ENCODE data around the gene DNAJC1. TPM values are rescaled to one million over a fixed set of nuclear protein-coding genes. Genes with fewer than 3 reads are reported as not detected.
"Not testable (repeated sequence)": the region's sequence is repeated elsewhere in the genome, so short reads cannot be mapped to it uniquely, and the experiment has no call there.

The DNAJC1 gene
- total RNA-seq, 2 donors from 2014 or later: 22.2 to 27.8 TPM

GRCh38 chr10:21832821-21833130 lies 170.8 kb downstream of the DNAJC1 start:
- DNase-seq (ENCODE audit: low spot score in 2 of 2): no peak
- peaks cover 27% of the 10 kb centered on the region in 2 donors for H3K9me3 Mint-ChIP-seq
- ATAC-seq: no peak
- H3K36me3 Mint-ChIP-seq: peaks cover 61 to 64% of the 10 kb centered on the region in 2 donors
- no peak overlapping the region for H3K27ac Mint-ChIP-seq

- DNase-seq (ENCODE audit: low spot score in 2 of 2) (no peak), ATAC-seq (no peak)
- Mint-ChIP-seq H3K36me3 (peaks cover 67 to 70% of the 10 kb centered on the region in 2 donors), H3K9me3 (peaks cover 27% of the 10 kb centered on the region in 2 donors), H3K27ac (no peak overlapping the region)
Measured at GRCh38 chr10:21831986-21832820, 171.3 kb downstream of the DNAJC1 start.

- Mint-ChIP-seq H3K9me3 (peaks cover 29% of the 10 kb centered on the region in 2 donors), H3K27ac (no peak overlapping the region), H3K36me3 (peaks cover 67 to 69% of the 10 kb centered on the region in 2 donors)
- ATAC-seq (no peak), DNase-seq (ENCODE audit: low spot score in 2 of 2) (no peak)
Measured at GRCh38 chr10:21830037-21830436, 173.5 kb downstream of the DNAJC1 start.

GRCh38 chr10:21827308-21827707 lies 176.2 kb downstream of the DNAJC1 start:
- ATAC-seq (no peak), DNase-seq (ENCODE audit: low spot score in 2 of 2) (no peak)
- Mint-ChIP-seq H3K9me3 (peaks cover 27% of the 10 kb centered on the region in 2 donors), H3K27ac (no peak overlapping the region), H3K36me3 (peaks cover 55% of the 10 kb centered on the region in 2 donors)

GRCh38 chr10:21826725-21827124 lies 176.8 kb downstream of the DNAJC1 start:
- DNase-seq (ENCODE audit: low spot score in 2 of 2) (no peak), ATAC-seq (no peak)
- Mint-ChIP-seq H3K9me3 (peaks cover 24 to 25% of the 10 kb centered on the region in 2 donors), H3K36me3 (peaks cover 51 to 52% of the 10 kb centered on the region in 2 donors), H3K27ac (no peak overlapping the region)

- H3K9me3 Mint-ChIP-seq: peaks cover 18 to 23% of the 10 kb centered on the region in 2 donors
Measured at GRCh38 chr10:21825345-21825744, 178.2 kb downstream of the DNAJC1 start.

GRCh38 chr10:21824409-21824808 lies 179.1 kb downstream of the DNAJC1 start:
- Mint-ChIP-seq H3K36me3 (peaks cover 34 to 35% of the 10 kb centered on the region in 2 donors), H3K9me3 (peaks cover 10 to 14% of the 10 kb centered on the region in 2 donors), H3K27ac (no peak overlapping the region)
- ATAC-seq (no peak), DNase-seq (ENCODE audit: low spot score in 2 of 2) (no peak)

More at GRCh38 chr10:21825345-21825744, 178.2 kb downstream of the DNAJC1 start:
- Mint-ChIP-seq H3K36me3 (peaks cover 43 to 44% of the 10 kb centered on the region in 2 donors), H3K27ac (no peak overlapping the region)
- DNase-seq (ENCODE audit: low spot score in 2 of 2) (no peak), ATAC-seq (no peak)

GRCh38 chr10:21823617-21824016 lies 179.9 kb downstream of the DNAJC1 start:
- peaks cover 10 to 14% of the 10 kb centered on the region in 2 donors for H3K9me3 Mint-ChIP-seq
- ATAC-seq: no peak
- DNase-seq (ENCODE audit: low spot score in 2 of 2): no peak
- peaks cover 34 to 35% of the 10 kb centered on the region in 2 donors for H3K36me3 Mint-ChIP-seq
- H3K27ac Mint-ChIP-seq: no peak overlapping the region

- not testable (repeated sequence) for DNase-seq (ENCODE audit: low spot score in 2 of 2); H3K27ac Mint-ChIP-seq; ATAC-seq
- peaks cover 24 to 26% of the 10 kb centered on the region in 2 donors for H3K36me3 Mint-ChIP-seq
- H3K9me3 Mint-ChIP-seq: peaks cover 10 to 14% of the 10 kb centered on the region in 2 donors
Measured at GRCh38 chr10:21822273-21822672, 181.3 kb downstream of the DNAJC1 start.

- DNase-seq (ENCODE audit: low spot score in 2 of 2): no peak
- Mint-ChIP-seq H3K36me3 (peaks cover 11 to 18% of the 10 kb centered on the region in 2 donors), H3K27ac (no peak overlapping the region), H3K9me3 (peaks cover 9 to 10% of the 10 kb centered on the region in 2 donors)
- ATAC-seq: no peak
Measured at GRCh38 chr10:21820952-21821351, 182.6 kb downstream of the DNAJC1 start.

- H3K27ac Mint-ChIP-seq; ATAC-seq; DNase-seq (ENCODE audit: low spot score in 2 of 2); H3K9me3 Mint-ChIP-seq: not testable (repeated sequence)
- H3K36me3 Mint-ChIP-seq: peaks cover 5 to 11% of the 10 kb centered on the region in 2 donors
Measured at GRCh38 chr10:21818416-21818815, 185.1 kb downstream of the DNAJC1 start.

GRCh38 chr10:21814866-21815265 lies 188.7 kb downstream of the DNAJC1 start:
- ATAC-seq: no peak
- H3K36me3 Mint-ChIP-seq: peaks cover 5 to 11% of the 10 kb centered on the region in 2 donors

GRCh38 chr10:21813946-21814345 lies 189.6 kb downstream of the DNAJC1 start:
- Mint-ChIP-seq H3K9me3 (peaks cover 0 to 4% of the 10 kb centered on the region in 2 donors), H3K36me3 (peaks cover 5 to 11% of the 10 kb centered on the region in 2 donors), H3K27ac (no peak overlapping the region)
- DNase-seq (ENCODE audit: low spot score in 2 of 2) (no peak), ATAC-seq (no peak)

More at GRCh38 chr10:21814866-21815265, 188.7 kb downstream of the DNAJC1 start:
- Mint-ChIP-seq H3K27ac (no peak overlapping the region), H3K9me3 (peaks cover 0 to 4% of the 10 kb centered on the region in 2 donors)
- no peak for DNase-seq (ENCODE audit: low spot score in 2 of 2)

- no peak for DNase-seq (ENCODE audit: low spot score in 2 of 2)
- Mint-ChIP-seq H3K36me3 (peaks cover 5 to 11% of the 10 kb centered on the region in 2 donors), H3K9me3 (peaks cover 0 to 4% of the 10 kb centered on the region in 2 donors), H3K27ac (no peak overlapping the region)
- no peak for ATAC-seq
Measured at GRCh38 chr10:21811245-21811585, 192.3 kb downstream of the DNAJC1 start.

GRCh38 chr10:21810582-21811244 lies 192.8 kb downstream of the DNAJC1 start:
- peaks cover 5 to 11% of the 10 kb centered on the region in 2 donors for H3K36me3 Mint-ChIP-seq
- no peak for ATAC-seq
- H3K27ac Mint-ChIP-seq: no peak overlapping the region
- peaks cover 0 to 4% of the 10 kb centered on the region in 2 donors for H3K9me3 Mint-ChIP-seq
- no peak for DNase-seq (ENCODE audit: low spot score in 2 of 2)

- no peaks in the 10 kb centered on the region for H3K9me3 Mint-ChIP-seq
- DNase-seq (ENCODE audit: low spot score in 2 of 2) (no peak), ATAC-seq (no peak)
- H3K27ac Mint-ChIP-seq: no peak overlapping the region
- no peaks in the 10 kb centered on the region for H3K36me3 Mint-ChIP-seq
Measured at GRCh38 chr10:21808550-21808949, 195.0 kb downstream of the DNAJC1 start.

- Mint-ChIP-seq H3K9me3 (no peaks in the 10 kb centered on the region), H3K36me3 (no peaks in the 10 kb centered on the region), H3K27ac (no peak overlapping the region)
- no peak for DNase-seq (ENCODE audit: low spot score in 2 of 2)
- ATAC-seq: no peak
Measured at GRCh38 chr10:21807180-21807579, 196.3 kb downstream of the DNAJC1 start.
